ENCODE results near the gene ARHGAP42.

ARHGAP42 gene

DNA sequence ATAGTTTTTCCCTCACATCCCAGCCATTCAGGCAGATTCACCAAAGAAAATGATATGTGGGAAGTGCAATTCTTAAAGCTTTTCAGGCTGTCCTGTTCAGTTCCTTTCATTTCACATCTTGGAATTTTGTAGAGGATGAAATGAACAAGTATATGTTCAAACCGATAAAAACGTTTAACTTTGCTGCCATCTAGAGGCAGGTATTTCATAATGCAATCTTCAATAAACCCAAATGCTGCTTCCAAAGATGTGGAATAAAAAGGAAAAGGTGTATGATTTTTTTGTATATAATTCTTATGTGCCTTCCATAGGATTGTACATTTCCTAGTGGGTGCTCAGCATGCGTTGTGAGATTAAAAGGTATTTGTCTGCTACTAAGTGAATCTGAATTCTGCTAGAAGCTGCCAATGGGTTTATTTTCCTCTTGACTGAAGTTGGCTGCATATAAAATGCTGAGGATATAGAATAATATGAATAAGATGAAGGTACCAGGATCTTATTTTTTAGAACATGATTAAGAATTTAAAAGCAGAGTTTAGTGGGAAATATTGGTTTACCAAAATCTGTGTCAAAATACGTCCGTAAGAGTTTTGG, 243.2 kb downstream of the ARHGAP42 start:
- peak; percentile 7 to 39 for DNase-seq

DNA sequence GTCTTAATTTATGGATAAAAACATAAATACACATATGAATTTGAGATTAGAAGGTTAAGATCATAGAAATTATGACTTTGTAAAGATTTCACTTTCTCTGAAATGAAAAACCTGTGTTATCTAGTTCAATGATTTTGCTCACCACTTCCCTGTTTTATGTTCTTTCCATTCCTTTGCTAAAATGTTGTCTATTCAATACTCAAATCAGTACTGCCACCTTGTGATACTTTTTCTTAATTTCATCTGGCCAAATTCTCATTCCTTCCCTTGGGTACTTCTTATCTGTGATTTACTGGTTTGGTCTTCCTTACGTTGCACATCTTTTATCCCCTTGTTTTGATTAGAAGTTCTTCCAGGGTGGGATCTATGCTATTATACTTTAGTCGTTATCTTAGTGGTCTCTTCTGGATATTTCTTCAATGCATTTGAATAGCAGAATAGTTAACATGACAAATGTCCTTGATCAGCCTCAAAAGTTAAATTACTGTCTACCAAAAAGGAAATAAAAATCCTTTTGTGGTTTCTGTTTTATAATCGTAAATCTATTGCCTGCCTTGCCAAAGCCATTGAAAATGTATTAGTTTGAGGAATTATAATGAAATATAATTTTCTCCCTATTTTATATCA, 245.5 kb downstream of the ARHGAP42 start:
- DNase-seq: no peak

DNA sequence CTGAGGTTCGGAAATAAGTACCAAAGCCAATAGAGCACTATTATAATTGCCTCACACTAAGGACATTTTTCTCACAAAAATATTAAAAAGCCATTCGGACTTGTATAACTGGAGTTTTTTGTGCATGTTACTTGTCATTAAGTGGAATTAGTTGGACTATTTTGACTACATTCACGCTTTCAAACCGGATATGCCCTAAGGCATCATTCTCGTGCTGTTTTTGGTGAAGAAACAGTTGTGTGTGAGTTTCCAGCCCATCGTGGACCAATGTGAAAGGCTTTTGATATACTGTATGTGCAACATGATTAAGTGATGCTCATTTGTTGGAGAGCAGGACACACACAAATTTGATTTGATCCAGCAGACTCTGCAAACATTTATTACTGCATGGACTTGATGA, 249.7 kb downstream of the ARHGAP42 start:
- no peak for DNase-seq

GRCh38 chr11:100939571-100939970, 252.5 kb downstream of the ARHGAP42 start:
- no peak for DNase-seq

- no peak for DNase-seq
These were observed 253.0 kb downstream of the ARHGAP42 start for GRCh38 chr11:100940111-100940510.

DNA sequence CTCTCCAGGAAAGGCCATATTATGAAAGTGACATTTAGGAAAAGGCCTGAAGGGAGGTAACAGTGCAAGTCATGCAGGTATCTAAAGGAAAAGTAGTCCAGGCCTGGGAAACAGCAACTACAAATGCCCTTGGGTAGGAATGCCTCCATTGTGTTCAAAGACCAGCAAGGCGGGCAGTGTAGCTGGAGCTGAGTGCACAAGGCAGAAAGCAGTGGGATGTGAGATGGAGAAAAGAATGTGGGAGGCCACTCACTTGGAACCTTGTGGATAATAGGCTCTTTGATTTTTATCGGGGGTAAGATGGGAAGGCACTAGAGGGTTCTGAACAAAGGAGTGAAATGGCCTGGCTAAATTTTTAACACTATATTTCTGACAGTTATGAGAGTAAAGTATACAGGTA, 253.9 kb downstream of the ARHGAP42 start:
- no peak for DNase-seq

DNA sequence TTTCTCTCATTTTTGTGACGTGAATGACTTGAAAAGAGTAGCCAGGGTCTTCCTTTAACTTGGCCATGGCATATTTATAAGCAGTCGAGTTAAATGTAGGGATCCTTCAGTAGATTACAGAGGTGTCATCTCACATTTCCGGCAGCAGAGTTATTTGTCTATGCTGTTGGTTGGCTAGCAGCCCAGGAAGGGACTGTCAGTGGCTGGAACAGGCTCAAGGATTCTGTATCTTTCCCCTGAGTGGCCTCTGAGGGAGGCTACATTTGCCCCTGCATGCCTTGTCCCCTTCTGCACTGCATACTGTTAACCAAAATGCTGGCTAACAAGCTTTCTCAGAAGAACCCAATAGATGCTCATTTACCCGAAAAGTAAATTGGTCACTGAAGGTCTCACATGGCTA, 254.9 kb downstream of the ARHGAP42 start:
- no peak for DNase-seq

- no peak for DNase-seq
These were observed 261.8 kb downstream of the ARHGAP42 start for GRCh38 chr11:100948936-100949335.

DNA sequence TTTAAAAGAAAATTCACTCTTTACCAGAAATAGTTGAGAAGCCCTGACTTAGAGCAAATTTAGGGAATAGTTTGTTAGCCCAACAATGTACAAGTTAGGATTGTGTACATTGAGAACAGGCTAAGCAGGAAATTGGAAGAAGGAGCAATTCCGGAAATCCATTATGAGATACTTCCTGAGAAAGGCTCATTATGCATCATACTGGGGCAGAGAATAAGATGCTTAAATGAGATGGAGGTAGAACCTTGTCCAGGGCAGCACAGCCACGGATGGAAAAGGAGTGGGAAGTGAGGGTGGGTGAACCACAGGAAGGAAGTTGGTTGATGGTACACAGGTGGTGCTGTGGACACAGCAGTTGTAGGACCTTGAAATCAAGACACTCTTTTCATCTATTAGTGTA, 262.4 kb downstream of the ARHGAP42 start:
- no peak for DNase-seq

DNA sequence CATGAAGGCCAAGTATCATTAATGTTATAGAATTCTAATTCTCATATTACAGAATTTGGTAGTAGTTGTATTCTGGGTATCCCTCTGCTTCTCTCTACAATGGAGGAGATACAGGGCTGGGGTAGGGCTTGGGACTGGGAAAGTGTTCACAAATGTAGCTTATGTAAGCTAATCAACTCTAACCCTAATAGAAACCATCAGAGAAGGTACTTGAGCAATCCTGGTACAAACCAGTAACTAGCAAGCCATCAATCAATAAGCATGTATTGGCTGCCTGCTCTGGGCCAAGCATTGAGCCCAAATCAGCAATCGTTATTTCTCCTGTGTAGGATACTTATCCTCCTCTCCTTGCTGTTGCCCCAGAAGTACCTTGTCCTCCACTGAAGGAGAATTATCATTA, 268.2 kb downstream of the ARHGAP42 start:
- DNase-seq: no peak

GRCh38 chr11:100956351-100956750, 269.3 kb downstream of the ARHGAP42 start:
- no peak for DNase-seq

GRCh38 chr11:100957499-100957898, 270.4 kb downstream of the ARHGAP42 start:
- DNase-seq: no peak

- DNase-seq: no peak
These were observed 274.5 kb downstream of the ARHGAP42 start for GRCh38 chr11:100961633-100962032.

DNA sequence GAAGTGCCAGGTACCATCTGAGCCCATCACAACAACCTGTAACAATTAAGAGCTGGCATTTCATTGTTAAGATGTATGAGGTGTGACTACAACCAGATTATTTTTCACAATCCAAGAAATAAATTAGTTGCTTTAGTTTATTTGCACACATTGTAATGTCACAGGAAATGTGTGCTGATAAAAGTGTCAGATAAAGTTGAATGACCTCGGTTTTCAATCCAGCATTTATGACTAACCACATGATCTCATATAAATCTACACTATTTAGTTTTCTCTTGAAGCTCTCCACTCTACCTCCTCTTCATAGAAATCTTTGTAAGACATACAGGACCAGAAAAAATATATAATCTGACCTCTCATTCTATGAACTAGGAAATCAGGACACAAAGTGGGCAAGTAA, 276.3 kb downstream of the ARHGAP42 start:
- no peak for DNase-seq

DNA sequence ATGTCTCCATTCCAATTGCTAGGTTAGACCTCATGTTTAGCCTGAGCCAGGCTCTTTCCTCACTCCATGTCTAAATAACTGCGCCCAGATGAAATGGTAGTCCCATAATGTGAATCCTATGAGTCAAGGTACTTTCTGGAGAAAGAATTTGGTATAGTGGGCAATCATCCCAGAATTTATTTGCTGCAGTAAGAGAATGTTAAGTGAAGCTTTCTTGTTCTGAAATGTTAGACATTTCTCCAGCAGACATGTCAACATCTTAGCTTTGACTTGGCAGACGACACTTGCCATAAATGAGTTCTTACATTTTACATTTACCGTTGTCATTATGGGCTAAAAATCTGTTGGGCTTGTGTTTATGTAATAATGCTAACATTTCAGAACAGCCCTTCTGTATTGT, 277.3 kb downstream of the ARHGAP42 start:
- no peak for DNase-seq

GRCh38 chr11:100965346-100965745, 278.3 kb downstream of the ARHGAP42 start:
- no peak for DNase-seq

GRCh38 chr11:100966366-100966765, 279.3 kb downstream of the ARHGAP42 start:
- no peak for DNase-seq

- no peak for DNase-seq
These were observed 281.9 kb downstream of the ARHGAP42 start for GRCh38 chr11:100969008-100969407.

DNA sequence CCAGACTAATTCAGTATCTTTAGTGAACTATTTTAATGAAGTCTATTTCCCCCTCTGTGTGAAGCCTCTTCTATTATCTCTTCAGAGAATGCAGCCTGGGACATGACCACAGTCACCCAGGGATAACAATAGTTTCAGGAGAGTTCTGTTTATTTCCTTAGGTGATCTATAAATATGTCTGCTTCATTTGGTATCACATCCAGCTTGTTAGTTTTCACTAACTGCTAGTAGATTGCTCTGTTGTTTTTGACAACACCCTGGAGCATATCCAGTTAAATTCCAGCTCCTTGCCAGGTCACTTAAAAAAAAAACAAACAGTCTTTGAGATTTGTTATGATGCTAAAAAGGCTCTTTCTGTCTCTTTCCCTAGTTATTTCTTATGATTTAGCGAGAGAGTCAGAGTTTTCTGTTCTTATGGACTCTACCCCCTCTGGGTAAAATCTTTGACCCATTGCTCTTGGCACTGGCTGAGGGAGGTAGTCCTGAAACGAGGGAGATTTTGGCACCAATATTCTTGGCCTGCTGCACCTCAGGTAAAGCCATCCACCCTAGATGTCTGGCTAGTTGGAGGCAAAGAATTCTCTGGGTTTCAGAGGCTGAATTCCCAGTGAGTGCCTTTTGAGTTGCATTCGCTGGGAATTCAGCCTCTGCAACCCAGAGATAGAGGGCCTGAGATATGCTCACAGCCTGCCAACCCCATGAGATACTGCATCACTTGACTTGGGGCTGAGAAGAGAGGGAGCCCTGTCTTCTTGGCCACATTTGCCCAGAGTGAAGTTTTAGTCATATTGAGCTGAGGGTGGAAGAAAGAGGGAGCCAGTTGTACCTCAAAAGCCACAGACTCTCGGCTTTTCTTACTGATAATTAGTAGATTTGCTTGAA, 283.4 kb downstream of the ARHGAP42 start:
- no peak for DNase-seq

- DNase-seq: no peak
These were observed 285.0 kb downstream of the ARHGAP42 start for GRCh38 chr11:100972046-100972445.

DNA sequence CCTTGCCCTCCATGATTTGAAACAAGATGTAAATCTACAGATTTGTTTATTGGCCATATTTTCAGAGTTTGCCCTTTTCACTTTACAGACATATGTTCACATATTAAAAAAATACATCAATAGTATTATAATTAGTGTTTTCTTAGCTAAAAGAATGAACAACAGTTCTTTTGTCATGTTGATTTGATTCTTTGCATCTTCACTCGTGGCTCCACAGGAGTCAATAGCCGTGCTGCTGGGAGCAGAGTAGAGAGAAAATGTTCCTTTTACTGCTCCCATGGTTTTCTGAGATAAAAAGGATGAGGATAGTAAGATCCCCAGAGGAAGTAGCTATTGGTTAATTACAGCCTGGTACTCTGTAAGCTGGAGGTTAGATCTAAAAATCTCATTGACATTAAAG, 291.4 kb downstream of the ARHGAP42 start:
- DNase-seq: no peak

DNA sequence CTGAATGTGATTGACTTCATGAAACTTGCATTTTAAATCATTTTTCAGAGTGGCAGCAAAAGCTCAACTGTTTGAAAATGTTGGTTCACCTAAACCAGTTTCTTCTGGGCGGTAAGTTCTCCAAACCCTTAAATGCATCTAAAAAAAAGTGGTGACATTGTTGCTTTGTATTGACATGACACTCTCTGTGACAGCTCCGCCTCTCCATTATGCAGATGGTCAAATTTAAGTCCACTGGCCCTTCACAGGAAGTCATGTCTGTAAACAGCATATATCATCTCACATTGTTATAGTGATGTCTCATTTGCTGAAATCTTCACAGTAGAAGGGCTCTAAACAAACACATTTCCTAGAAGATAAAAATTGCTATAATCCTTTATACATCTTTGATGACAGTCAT, 291.9 kb downstream of the ARHGAP42 start:
- no peak for DNase-seq

DNA sequence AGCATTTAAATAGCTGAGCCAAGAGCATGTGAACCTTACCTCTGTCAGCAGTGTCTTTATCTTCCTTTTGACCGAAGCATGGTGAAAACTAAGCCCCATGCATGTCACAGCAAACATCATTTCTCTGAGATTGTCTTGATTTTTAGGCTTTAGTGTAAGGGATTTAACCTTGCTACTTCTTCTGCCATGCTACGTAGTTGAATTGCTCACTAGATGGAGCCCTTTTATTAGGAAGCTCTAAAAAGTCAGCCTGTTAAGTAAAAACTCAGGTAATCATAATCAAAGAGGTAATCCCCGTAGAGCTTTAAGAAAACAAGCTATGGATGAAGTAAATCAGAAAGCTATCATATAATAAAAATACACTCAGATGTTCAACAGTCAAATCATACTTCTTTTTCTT, 293.1 kb downstream of the ARHGAP42 start:
- no peak for DNase-seq
